ENCODE results near the gene PRKCE.

DNA sequence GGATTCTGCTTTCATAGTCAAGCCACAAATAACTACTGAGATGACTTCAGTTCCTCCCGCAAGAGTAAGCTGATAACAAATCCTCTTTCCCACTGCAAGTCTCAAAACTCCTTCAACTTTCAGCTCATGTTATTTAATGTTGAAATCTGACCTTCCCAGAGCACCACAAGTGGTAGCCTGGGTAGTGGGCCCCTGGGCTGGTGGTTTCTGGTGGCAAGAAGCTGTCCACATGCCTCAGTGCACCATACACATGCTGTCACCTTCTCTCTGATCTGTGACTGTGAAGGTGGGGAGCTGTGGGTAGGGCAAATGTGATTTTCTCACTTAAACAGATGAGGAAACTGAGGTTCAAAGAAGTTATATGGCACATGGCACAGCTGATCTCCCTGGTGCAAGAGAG lies 399.6 kb downstream of the PRKCE start:
- TF ChIP-seq, protein P1, sequence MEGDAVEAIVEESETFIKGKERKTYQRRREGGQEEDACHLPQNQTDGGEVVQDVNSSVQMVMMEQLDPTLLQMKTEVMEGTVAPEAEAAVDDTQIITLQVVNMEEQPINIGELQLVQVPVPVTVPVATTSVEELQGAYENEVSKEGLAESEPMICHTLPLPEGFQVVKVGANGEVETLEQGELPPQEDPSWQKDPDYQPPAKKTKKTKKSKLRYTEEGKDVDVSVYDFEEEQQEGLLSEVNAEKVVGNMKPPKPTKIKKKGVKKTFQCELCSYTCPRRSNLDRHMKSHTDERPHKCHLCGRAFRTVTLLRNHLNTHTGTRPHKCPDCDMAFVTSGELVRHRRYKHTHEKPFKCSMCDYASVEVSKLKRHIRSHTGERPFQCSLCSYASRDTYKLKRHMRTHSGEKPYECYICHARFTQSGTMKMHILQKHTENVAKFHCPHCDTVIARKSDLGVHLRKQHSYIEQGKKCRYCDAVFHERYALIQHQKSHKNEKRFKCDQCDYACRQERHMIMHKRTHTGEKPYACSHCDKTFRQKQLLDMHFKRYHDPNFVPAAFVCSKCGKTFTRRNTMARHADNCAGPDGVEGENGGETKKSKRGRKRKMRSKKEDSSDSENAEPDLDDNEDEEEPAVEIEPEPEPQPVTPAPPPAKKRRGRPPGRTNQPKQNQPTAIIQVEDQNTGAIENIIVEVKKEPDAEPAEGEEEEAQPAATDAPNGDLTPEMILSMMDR (conservative IDR thresholded peaks at IDR 0.05; ENCODE audit: low read length): no peak
- no peak for TF ChIP-seq EZH2phosphoT487 (IDR thresholded peaks at IDR 0.05; ENCODE audit: borderline replicate concordance, low read depth, low read length)

All from OCI-LY7 (cell line).